PFSK-1 (cell line): ENCODE data around the gene SND1.

ENCODE experiments used
- POLR2AphosphoS5 ChIP-seq: IDR thresholded peaks from 2 replicates; pipeline ENCODE4 v1.6.1; 2012; ENCODE audit warnings: low read depth, mild to moderate bottlenecking, control low read depth, low read length, moderate library complexity
- SIN3A ChIP-seq: IDR thresholded peaks from 2 replicates; pipeline ENCODE4 v1.6.1; 2012; ENCODE audit warnings: mild to moderate bottlenecking, low read length, moderate library complexity, borderline replicate concordance; ENCODE audit not compliant: insufficient read depth
- TF ChIP-seq, protein P1 (sequence below), 2 experiments: IDR thresholded peaks; 2 replicates each; pipeline versions ENCODE4 v1.6.1 to v1.8.0; 2011 to 2012; ENCODE audit warnings: low read depth in 2 of 2, low read length in 2 of 2, control low read depth in 1 of 2, inconsistent platforms in 1 of 2, mild to moderate bottlenecking in 1 of 2, moderate library complexity in 1 of 2; ENCODE audit not compliant: insufficient read depth in 1 of 2

DNA sequence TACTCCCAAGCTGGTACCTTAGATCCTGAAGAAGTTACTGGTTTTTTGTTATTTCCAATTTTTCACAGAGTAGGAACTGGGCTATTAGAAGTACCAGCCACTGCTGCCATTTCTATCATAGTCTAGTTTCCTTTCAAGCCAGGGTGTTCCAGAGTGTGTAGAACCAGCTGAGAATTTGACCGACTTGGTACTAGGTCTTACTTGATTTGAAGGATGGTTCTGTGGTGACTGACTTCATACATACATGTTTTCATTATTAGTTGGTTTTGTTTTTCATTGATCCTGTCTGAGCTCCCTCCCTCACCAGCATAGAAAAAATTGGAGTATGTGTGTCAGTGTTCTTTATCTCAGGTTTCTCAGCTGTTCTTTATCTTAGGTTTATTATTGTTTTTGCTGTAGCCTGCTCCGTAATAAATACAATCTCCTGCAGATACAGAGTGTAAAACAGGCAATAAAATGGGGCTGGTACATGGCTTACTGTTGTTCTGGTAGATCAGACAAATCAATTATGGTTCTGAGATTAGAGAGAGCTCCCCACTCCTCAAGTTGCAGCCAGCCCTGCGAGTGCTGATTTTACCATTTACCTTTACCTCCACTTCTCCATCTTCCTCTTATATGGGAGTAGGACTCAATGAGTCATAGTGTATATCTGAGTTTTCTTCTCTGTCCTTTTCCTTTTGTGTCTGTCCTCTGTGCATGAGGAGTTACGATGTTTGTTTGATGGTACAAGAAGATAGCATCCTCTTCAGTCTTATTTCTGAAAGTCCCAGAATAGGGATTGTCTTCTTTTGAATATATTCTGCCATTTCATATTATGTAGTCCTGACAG lies 256.6 kb downstream of the SND1 start:
- TF ChIP-seq POLR2AphosphoS5 (no peak), SIN3A (no peak)
- TF ChIP-seq, protein P1, sequence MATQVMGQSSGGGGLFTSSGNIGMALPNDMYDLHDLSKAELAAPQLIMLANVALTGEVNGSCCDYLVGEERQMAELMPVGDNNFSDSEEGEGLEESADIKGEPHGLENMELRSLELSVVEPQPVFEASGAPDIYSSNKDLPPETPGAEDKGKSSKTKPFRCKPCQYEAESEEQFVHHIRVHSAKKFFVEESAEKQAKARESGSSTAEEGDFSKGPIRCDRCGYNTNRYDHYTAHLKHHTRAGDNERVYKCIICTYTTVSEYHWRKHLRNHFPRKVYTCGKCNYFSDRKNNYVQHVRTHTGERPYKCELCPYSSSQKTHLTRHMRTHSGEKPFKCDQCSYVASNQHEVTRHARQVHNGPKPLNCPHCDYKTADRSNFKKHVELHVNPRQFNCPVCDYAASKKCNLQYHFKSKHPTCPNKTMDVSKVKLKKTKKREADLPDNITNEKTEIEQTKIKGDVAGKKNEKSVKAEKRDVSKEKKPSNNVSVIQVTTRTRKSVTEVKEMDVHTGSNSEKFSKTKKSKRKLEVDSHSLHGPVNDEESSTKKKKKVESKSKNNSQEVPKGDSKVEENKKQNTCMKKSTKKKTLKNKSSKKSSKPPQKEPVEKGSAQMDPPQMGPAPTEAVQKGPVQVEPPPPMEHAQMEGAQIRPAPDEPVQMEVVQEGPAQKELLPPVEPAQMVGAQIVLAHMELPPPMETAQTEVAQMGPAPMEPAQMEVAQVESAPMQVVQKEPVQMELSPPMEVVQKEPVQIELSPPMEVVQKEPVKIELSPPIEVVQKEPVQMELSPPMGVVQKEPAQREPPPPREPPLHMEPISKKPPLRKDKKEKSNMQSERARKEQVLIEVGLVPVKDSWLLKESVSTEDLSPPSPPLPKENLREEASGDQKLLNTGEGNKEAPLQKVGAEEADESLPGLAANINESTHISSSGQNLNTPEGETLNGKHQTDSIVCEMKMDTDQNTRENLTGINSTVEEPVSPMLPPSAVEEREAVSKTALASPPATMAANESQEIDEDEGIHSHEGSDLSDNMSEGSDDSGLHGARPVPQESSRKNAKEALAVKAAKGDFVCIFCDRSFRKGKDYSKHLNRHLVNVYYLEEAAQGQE (IDR thresholded peaks at IDR 0.05; ENCODE audit: insufficient read depth in 1 of 2, low read depth in 2 of 2, low read length in 2 of 2): no peak
